ENCODE results near the gene AGBL4.

GRCh38 chr1:48681476-48682305, 1342.1 kb downstream of the AGBL4 start:
- TF ChIP-seq ESRRA (CRISPR knock-in tag; IDR thresholded peaks at IDR 0.05; ENCODE audit: low read depth) (no peak), ZEB1 (IDR thresholded peaks at IDR 0.05; ENCODE audit: insufficient replicate concordance, low read depth) (no peak), YY1 (IDR thresholded peaks at IDR 0.05; ENCODE audit: insufficient read depth, insufficient replicate concordance, low read depth, low read length) (no peak), STAG1 (CRISPR knock-in tag; IDR thresholded peaks at IDR 0.05) (no peak), TARDBP (CRISPR knock-in tag; IDR thresholded peaks at IDR 0.05) (no peak), ZSCAN22 (CRISPR knock-in tag; IDR thresholded peaks at IDR 0.05) (no peak), IRF2 (CRISPR knock-in tag; IDR thresholded peaks at IDR 0.05) (no peak)
